ENCODE data around the gene TLE6. TPM values are rescaled to one million over a fixed set of nuclear protein-coding genes. Genes with fewer than 3 reads are reported as not detected.

The TLE6 gene
- total and polyA plus RNA-seq, 2 of the 4 experiments (the other 2 are of a cell fraction) = under 0.01 to 0.17 TPM

DNA sequence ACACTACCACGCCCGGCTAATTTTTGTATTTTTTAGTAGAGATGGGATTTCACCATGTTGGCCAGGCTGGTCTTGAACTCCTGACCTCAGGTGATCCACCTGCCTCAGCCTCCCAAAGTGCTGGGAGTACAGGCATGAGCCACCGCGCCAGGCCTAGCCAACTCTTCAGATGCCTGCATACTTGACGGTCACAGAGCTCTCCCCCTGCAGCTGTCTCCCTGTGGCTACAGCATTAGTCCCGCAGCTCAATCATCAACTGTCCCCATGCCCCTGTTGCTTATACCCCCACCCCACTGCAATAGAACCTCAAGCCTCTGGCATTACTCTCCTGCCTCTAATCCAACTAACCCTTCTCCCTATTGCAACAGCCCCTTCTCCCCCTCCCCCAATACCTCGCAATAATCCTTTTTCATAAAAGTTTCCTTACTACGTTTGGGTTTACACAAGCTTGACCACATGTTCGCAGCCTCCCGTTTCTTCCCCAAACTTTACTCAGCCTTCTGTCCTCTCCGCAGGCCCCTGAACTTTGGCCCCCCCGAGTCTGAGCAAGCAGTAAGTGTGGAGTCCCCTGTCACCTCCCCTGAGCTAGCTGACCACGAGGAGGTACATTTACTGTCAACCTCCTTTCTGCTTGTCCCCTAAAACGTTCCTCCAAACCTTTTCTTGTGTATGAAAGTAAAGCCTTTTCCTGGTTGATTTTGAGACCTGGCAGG, 34.3 kb upstream of the TLE6 start:
- POLR2A ChIA-PET (ENCODE audit: unreplicated experiment) = no interaction called here
- Histone ChIP-seq H2AFZ (replicated peaks; ENCODE audit: low read length, poor library complexity) (no peak overlapping the region), H2AK9ac (replicated peaks; ENCODE audit: low read depth, low read length, poor library complexity) (no peak overlapping the region), H2BK15ac (ENCODE audit: low read depth, low read length) (no peak overlapping the region), H3K9me1 (ENCODE audit: insufficient read depth, low read length) (no peaks in the 10 kb centered on the region), H4K5ac (ENCODE audit: low read depth, low read length) (no peak overlapping the region), H3K18ac (ENCODE audit: low read depth, low read length) (no peak overlapping the region), H3K36me3 (ENCODE audit: control insufficient read depth, insufficient read depth, low read length) (peaks cover 6% of the 10 kb centered on the region; the same call in 1 of the 2 replicates), H3K4me2 (ENCODE audit: low read depth, low read length) (no peak overlapping the region), H3K4me3 (ENCODE audit: insufficient read depth, low read depth, low read length) (no peak overlapping the region), H3K23ac (ENCODE audit: low read depth, low read length) (no peak overlapping the region), H3K9me3 (ENCODE audit: control insufficient read depth, insufficient read depth, low read length) (peaks cover 2% of the 10 kb centered on the region; the same call in 1 of the 2 replicates), H2AK5ac (ENCODE audit: low read depth, low read length) (no peak overlapping the region), H3K4me1 (ENCODE audit: control insufficient read depth, insufficient read depth, low read length) (peaks cover 3% of the 10 kb centered on the region; the same call in 1 of the 2 replicates), H3K79me1 (ENCODE audit: low read depth in 1 of 2, low read length in 2 of 2) (peaks cover 6 to 25% of the 10 kb centered on the region in 2 experiments; a peak in 2 of 4 replicates), H4K91ac (ENCODE audit: insufficient read depth, low read depth, low read length) (no peak overlapping the region), H3K9ac (ENCODE audit: low read depth, low read length) (no peak overlapping the region), H3K56ac (ENCODE audit: extremely low read depth, insufficient read depth, low read length) (no peak overlapping the region), H3K4ac (ENCODE audit: low read depth, low read length) (no peak overlapping the region), H2BK120ac (ENCODE audit: low read depth, low read length) (no peak overlapping the region), H4K20me1 (ENCODE audit: insufficient read depth, low read length) (no peaks in the 10 kb centered on the region; the same call in 1 of the 2 replicates), H4K8ac (ENCODE audit: low read depth in 2 of 2, low read length in 2 of 2) (no peak overlapping the region), H2BK20ac (ENCODE audit: low read depth, low read length) (no peak overlapping the region), H2BK5ac (ENCODE audit: low read depth, low read length, poor library complexity, severe bottlenecking) (no peak overlapping the region), H3K27me3 (ENCODE audit: control insufficient read depth, insufficient read depth, low read length) (no peaks in the 10 kb centered on the region), H3K14ac (replicated peaks; ENCODE audit: low read depth, low read length) (no peak overlapping the region), H3K27ac (ENCODE audit: insufficient read depth, low read length) (no peak overlapping the region)
- no peak for TF ChIP-seq POLR2A (IDR thresholded peaks at IDR 0.05; ENCODE audit: low read depth, low read length)
- no peak for TF ChIP-seq MAZ (IDR thresholded peaks at IDR 0.05; ENCODE audit: borderline replicate concordance, low read depth, low read length)
- no peak for TF ChIP-seq RCOR1 (IDR thresholded peaks at IDR 0.05; ENCODE audit: insufficient replicate concordance, low read length)
- no peak for TF ChIP-seq BHLHE40 (IDR thresholded peaks at IDR 0.05; ENCODE audit: low read depth, low read length)
- no peak for TF ChIP-seq FOS (IDR thresholded peaks at IDR 0.05; ENCODE audit: low read depth, low read length)
- no peak for TF ChIP-seq MXI1 (IDR thresholded peaks at IDR 0.05; ENCODE audit: borderline replicate concordance, low read depth, low read length)
- TF ChIP-seq CEBPB (IDR thresholded peaks at IDR 0.05; ENCODE audit: low read depth, low read length) = no peak
- TF ChIP-seq RFX5 (IDR thresholded peaks at IDR 0.05; ENCODE audit: low read depth, low read length) = no peak
- 71 to 100% methylated on average over 1 to 3 of the region's 14 CpGs for WGBS, 2 experiments (ENCODE audit: extremely low coverage in 2 of 2, insufficient read length in 1 of 2)
- intact Hi-C loops (cut with micrococcal nuclease) = no loop called here
- dilution Hi-C loops (cut with HindIII; ENCODE audit: low sequenced_read_pairs, unreplicated experiment) = no loop called here
- in situ Hi-C loops (cut with MboI; ENCODE audit: low sequenced_read_pairs) = no loop called here
- CTCF ChIA-PET = interaction anchor here (0.9 kb wide), 1 partner anchor 9 kb away, joined by 4 read pairs; no protein-coding TSS in a partner anchor
- ATAC-seq (ENCODE audit: low read depth) (no peak), DNase-seq (no peak)
- no TSS peak for BruUV-seq (replicated peaks)
